Measurements from ENCODE around the gene CFAP69.

DNA sequence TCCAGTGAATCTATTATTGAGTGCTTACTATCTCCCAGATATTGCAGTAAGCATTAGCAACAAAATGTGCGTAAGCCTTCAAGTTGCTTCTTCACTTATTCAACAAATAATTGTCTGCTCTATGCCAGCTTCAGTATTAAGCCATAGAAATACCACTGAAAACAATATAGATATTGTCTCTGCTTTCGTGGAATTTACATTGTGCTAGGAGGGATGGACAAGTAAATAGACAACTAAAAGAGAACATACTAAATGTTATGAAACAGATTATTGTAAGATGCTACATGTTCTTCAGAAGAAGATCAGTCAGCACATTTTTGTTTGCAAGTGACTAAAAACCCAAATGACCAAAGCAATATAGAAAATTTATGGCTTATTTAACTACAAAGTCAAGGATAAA lies 27.3 kb downstream of the CFAP69 start:
- TF ChIP-seq, protein P1, sequence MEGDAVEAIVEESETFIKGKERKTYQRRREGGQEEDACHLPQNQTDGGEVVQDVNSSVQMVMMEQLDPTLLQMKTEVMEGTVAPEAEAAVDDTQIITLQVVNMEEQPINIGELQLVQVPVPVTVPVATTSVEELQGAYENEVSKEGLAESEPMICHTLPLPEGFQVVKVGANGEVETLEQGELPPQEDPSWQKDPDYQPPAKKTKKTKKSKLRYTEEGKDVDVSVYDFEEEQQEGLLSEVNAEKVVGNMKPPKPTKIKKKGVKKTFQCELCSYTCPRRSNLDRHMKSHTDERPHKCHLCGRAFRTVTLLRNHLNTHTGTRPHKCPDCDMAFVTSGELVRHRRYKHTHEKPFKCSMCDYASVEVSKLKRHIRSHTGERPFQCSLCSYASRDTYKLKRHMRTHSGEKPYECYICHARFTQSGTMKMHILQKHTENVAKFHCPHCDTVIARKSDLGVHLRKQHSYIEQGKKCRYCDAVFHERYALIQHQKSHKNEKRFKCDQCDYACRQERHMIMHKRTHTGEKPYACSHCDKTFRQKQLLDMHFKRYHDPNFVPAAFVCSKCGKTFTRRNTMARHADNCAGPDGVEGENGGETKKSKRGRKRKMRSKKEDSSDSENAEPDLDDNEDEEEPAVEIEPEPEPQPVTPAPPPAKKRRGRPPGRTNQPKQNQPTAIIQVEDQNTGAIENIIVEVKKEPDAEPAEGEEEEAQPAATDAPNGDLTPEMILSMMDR (conservative IDR thresholded peaks at IDR 0.05; ENCODE audit: low read depth in 2 of 2) = no peak
- TF ChIP-seq POLR2AphosphoS5 (IDR thresholded peaks at IDR 0.05; ENCODE audit: low read depth) (no peak), STAT1 (IDR thresholded peaks at IDR 0.05; ENCODE audit: unreplicated experiment) (no peak), EZH2 (IDR thresholded peaks at IDR 0.05; ENCODE audit: low read depth, unreplicated experiment) (no peak)

Data from GM23338 (cell line).